Liver (tissue), 9 donors: Measurements from ENCODE around the gene EXOC4. TPM values are rescaled to one million over a fixed set of nuclear protein-coding genes. Genes with fewer than 3 reads are reported as not detected.

ENCODE experiments used
- DNase-seq: peaks from one replicate; pipeline ENCODE4 v3.0.0-alpha.2; 2017; ENCODE audit warnings: low spot score
- H3K27ac ChIP-seq, 2 donors: one replicate each; pipeline ENCODE4 v1.7.0; 2013; ENCODE audit warnings: inconsistent platforms in 2 of 2, low read length in 2 of 2, control low read depth in 1 of 2, low read depth in 1 of 2, mild to moderate bottlenecking in 1 of 2
- H3K27me3 ChIP-seq, 4 donors: one replicate each; pipeline versions ENCODE4 v1.6.1 to v1.7.0; 2013; ENCODE audit warnings: low read length in 3 of 4, inconsistent platforms in 1 of 4, mild to moderate bottlenecking in 1 of 4, moderate library complexity in 1 of 4; ENCODE audit not compliant: control insufficient read depth in 4 of 4, insufficient read depth in 4 of 4
- H3K36me3 ChIP-seq, 4 donors: one replicate each; pipeline versions ENCODE4 v1.6.1 to v1.7.0; 2013; ENCODE audit warnings: low read length in 3 of 4, mild to moderate bottlenecking in 3 of 4, low read depth in 1 of 4, moderate library complexity in 1 of 4; ENCODE audit not compliant: control insufficient read depth in 4 of 4, insufficient read depth in 3 of 4
- H3K4me1 ChIP-seq, 4 donors: one replicate each; pipeline versions ENCODE4 v1.6.1 to v1.7.0; 2013; ENCODE audit warnings: low read length in 3 of 4, mild to moderate bottlenecking in 3 of 4, moderate library complexity in 1 of 4; ENCODE audit not compliant: control insufficient read depth in 4 of 4, insufficient read depth in 4 of 4
- H3K4me3 ChIP-seq, 3 donors: one replicate each; pipeline versions ENCODE4 v1.6.1 to v1.7.0; 2013; ENCODE audit warnings: low read length in 3 of 3, control low read depth in 1 of 3, low read depth in 1 of 3, mild to moderate bottlenecking in 1 of 3
- H3K9ac ChIP-seq, 2 donors: one replicate each; pipeline ENCODE4 v1.7.0; 2013; ENCODE audit warnings: low read length in 2 of 2, mild to moderate bottlenecking in 2 of 2, moderate library complexity in 2 of 2, control low read depth in 1 of 2, low read depth in 1 of 2
- H3K9me3 ChIP-seq, 4 donors: one replicate each; pipeline versions ENCODE4 v1.6.1 to v1.7.0; 2013; ENCODE audit warnings: low read length in 3 of 4; ENCODE audit not compliant: control insufficient read depth in 4 of 4
- CTCF ChIP-seq: fragments of 150-350 bp; IDR thresholded peaks from 2 replicates; pipeline ENCODE4 v1.5.1; 2017; ENCODE audit warnings: improper control_type of control experiment, low read depth, low read length; ENCODE audit not compliant: missing input control
- EGR1 ChIP-seq, 2 donors: IDR thresholded peaks; 2 replicates each; pipeline ENCODE4 v1.6.1; 2016 to 2018; ENCODE audit warnings: antibody characterized with exemption in 2 of 2, low read depth in 2 of 2
- FOXA1 ChIP-seq: IDR thresholded peaks from 2 replicates; pipeline ENCODE4 v1.6.1; 2016; ENCODE audit warnings: antibody characterized with exemption
- FOXA2 ChIP-seq: IDR thresholded peaks from 2 replicates; pipeline ENCODE4 v1.6.1; 2016; ENCODE audit warnings: antibody characterized with exemption
- GABPA ChIP-seq, 2 donors: IDR thresholded peaks in 1 of 2; conservative IDR thresholded peaks in 1 of 2; 2 replicates each; pipeline ENCODE4 v1.6.1; 2016; ENCODE audit warnings: antibody characterized with exemption in 2 of 2, mild to moderate bottlenecking in 1 of 2, moderate library complexity in 1 of 2
- HNF4A ChIP-seq, 2 donors: conservative IDR thresholded peaks; 2 replicates each; pipeline ENCODE4 v1.6.1; 2016; ENCODE audit warnings: antibody characterized with exemption in 2 of 2, mild to moderate bottlenecking in 2 of 2
- HNF4G ChIP-seq: IDR thresholded peaks from 2 replicates; pipeline ENCODE4 v1.6.1; 2016; ENCODE audit warnings: antibody characterized with exemption
- JUND ChIP-seq, 2 donors: IDR thresholded peaks; 2 replicates each; pipeline ENCODE4 v1.6.1; 2016; ENCODE audit warnings: antibody characterized with exemption in 2 of 2
- RAD21 ChIP-seq, 2 donors: IDR thresholded peaks; 2 replicates each; pipeline ENCODE4 v1.6.1; 2016; ENCODE audit warnings: antibody characterized with exemption in 2 of 2, mild to moderate bottlenecking in 2 of 2
- REST ChIP-seq: IDR thresholded peaks from 2 replicates; pipeline ENCODE4 v1.6.1; 2016; ENCODE audit warnings: antibody characterized with exemption, mild to moderate bottlenecking
- RXRA ChIP-seq, 2 donors: IDR thresholded peaks; 2 replicates each; pipeline ENCODE4 v1.6.1; 2017 to 2018; ENCODE audit warnings: antibody characterized with exemption in 2 of 2, mild to moderate bottlenecking in 1 of 2
- SP1 ChIP-seq: IDR thresholded peaks from 2 replicates; pipeline ENCODE4 v1.6.1; 2018; ENCODE audit warnings: antibody characterized with exemption, mild to moderate bottlenecking
- TAF1 ChIP-seq: conservative IDR thresholded peaks from 2 replicates; pipeline ENCODE4 v1.6.1; 2016; ENCODE audit warnings: antibody characterized with exemption, mild to moderate bottlenecking
- YY1 ChIP-seq: IDR thresholded peaks from 2 replicates; pipeline ENCODE4 v1.6.1; 2016; ENCODE audit warnings: antibody characterized with exemption, mild to moderate bottlenecking
- ZBTB33 ChIP-seq: IDR thresholded peaks from 2 replicates; pipeline ENCODE4 v1.6.1; 2016; ENCODE audit warnings: antibody characterized with exemption
- WGBS: extraction: QIAGEN DNeasy Blood & Tissue Kit; methylation state at CpG from one replicate; pipeline ENCODE4 v1.1.7; 2013; 5-methylcytosine and 5-hydroxymethylcytosine counted together
- polyA plus RNA-seq, 2 donors: library from polyadenylated mRNA; stranded (reverse) in 1 of 2; unstranded in 1 of 2; fragments of 200-250 nt in 1 of 2; fragments of >200 nt in 1 of 2; fragmentation: Nextera tagmentation in 1 of 2; extraction: Ambion mirVana in 1 of 2; gene quantifications; one replicate each; pipeline versions ENCODE4 v1.2.1 to v1.2.3, GENCODE V29; 2013 to 2015
- total RNA-seq, 2 donors: library from RNA; depleted of rRNA; stranded (reverse); fragments of >200 nt; gene quantifications; one replicate each; pipeline ENCODE4 v1.2.3, GENCODE V29; 2014
- TF ChIP-seq, protein P1 (sequence below): IDR thresholded peaks from 2 replicates; pipeline ENCODE4 v1.6.1; 2016; ENCODE audit warnings: antibody characterized with exemption
- donor health status: healthy.
- donor health status: healthy.
- donor health status: healthy.
- donor health status: healthy.
- donor health status: healthy.

EXOC4 gene
- total and polyA plus RNA-seq, 4 donors: 9.5 to 55.9 (median 23.6) TPM

DNA sequence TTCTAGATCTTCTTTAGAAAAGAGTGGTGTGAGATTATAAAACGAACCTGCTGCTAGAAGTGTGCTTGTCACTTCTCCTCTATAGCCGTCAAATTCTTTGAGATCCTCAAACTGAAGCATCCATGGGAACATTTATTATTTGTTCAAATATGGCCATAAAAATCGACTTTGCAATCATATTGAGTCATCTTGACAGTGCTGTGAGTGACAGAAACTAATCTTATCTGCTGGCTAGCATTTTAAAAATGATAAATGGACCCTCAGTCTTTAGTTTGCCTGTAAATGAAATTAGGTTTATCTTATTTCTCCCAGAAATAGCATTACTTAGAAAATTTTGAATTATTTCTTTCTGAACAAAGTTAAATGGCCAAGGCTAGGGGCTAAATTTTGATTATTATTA, 290.8 kb downstream of the EXOC4 start (continued):
- TF ChIP-seq REST: no peak

GRCh38 chr7:133545618-133546017, 292.7 kb downstream of the EXOC4 start:
- WGBS: 96% methylated on average over 1 of the region's 1 CpG
- H3K4me3 ChIP-seq: no peak overlapping the region
- H3K4me1 ChIP-seq: no peaks in the 10 kb centered on the region

More at GRCh38 chr7:133545618-133546017, 292.7 kb downstream of the EXOC4 start:
- DNase-seq: no peak
- no peaks in the 10 kb centered on the region for H3K36me3 ChIP-seq
- H3K27me3 ChIP-seq: no peaks in the 10 kb centered on the region
- no peak overlapping the region for H3K9ac ChIP-seq
- no peak for TF ChIP-seq TAF1
- no peak for TF ChIP-seq REST
- TF ChIP-seq YY1: no peak
- TF ChIP-seq CTCF: no peak
- TF ChIP-seq HNF4A (conservative IDR thresholded peaks at IDR 0.05): no peak
- TF ChIP-seq, protein P1, sequence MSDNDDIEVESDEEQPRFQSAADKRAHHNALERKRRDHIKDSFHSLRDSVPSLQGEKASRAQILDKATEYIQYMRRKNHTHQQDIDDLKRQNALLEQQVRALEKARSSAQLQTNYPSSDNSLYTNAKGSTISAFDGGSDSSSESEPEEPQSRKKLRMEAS: no peak
- TF ChIP-seq ZBTB33: no peak
- no peak for TF ChIP-seq RXRA (IDR thresholded peaks at IDR 0.05)
- TF ChIP-seq GABPA (IDR thresholded peaks at IDR 0.05 in 1 of 2, conservative IDR thresholded peaks at IDR 0.05 in 1 of 2): no peak
- no peak for TF ChIP-seq RAD21 (IDR thresholded peaks at IDR 0.05)
- no peak for TF ChIP-seq JUND (IDR thresholded peaks at IDR 0.05)
- no peak for TF ChIP-seq EGR1 (IDR thresholded peaks at IDR 0.05; ENCODE audit: low read depth in 2 of 2)
- no peak for TF ChIP-seq HNF4G
- TF ChIP-seq FOXA2: no peak
- no peak for TF ChIP-seq FOXA1
- no peak for TF ChIP-seq SP1
- no peak overlapping the region for H3K27ac ChIP-seq
- H3K9me3 ChIP-seq: no peaks in the 10 kb centered on the region
